K562 (cell line): ENCODE measurements around the gene HOXA13. TPM values are rescaled to one million over a fixed set of nuclear protein-coding genes. Genes with fewer than 3 reads are reported as not detected.

Source experiments
- ATF3 ChIP-seq, 2 experiments: fragments of 450-650 bp in 1 of 2; sonication (generic) in 1 of 2; formaldehyde crosslinking in 1 of 2; IDR thresholded peaks in 1 of 2; conservative IDR thresholded peaks in 1 of 2; 2 replicates each; pipeline versions ENCODE4 v1.6.1 to v1.8.1; 2016 to 2023; ENCODE audit warnings: mild to moderate bottlenecking in 2 of 2, moderate library complexity in 2 of 2, inconsistent platforms in 1 of 2, missing genetic modification reagents in 1 of 2
- CHCHD3 ChIP-seq: fragments of 250-450 bp; sonication (Bioruptor Pico); IDR thresholded peaks from 2 replicates; pipeline ENCODE4 v2.1.2; 2022; ENCODE audit warnings: mild to moderate bottlenecking
- E2F4 ChIP-seq: sonication (generic); formaldehyde crosslinking; IDR thresholded peaks from 2 replicates; pipeline ENCODE4 v1.8.0; 2022; ENCODE audit warnings: mild to moderate bottlenecking, low read depth, missing genetic modification reagents
- HDGF ChIP-seq: fragments of 450-650 bp; IDR thresholded peaks from 2 replicates; pipeline ENCODE4 v1.6.1; 2016
- HMBOX1 ChIP-seq: sonication (generic); IDR thresholded peaks from 2 replicates; pipeline ENCODE4 v1.6.1; 2016
- NFE2 ChIP-seq: IDR thresholded peaks from 2 replicates; pipeline ENCODE4 v1.6.1; 2014; ENCODE audit warnings: antibody characterized with exemption, low read depth
- SAFB2 ChIP-seq: fragments of 200-400 bp; formaldehyde crosslinking; IDR thresholded peaks from 2 replicates; pipeline ENCODE4 v1.6.1; 2018; ENCODE audit warnings: borderline replicate concordance, low read length, low read depth, moderate library complexity; ENCODE audit not compliant: severe bottlenecking
- ZNF274 ChIP-seq: IDR thresholded peaks from 2 replicates; pipeline ENCODE4 v1.6.1; 2011; ENCODE audit warnings: low read depth, mild to moderate bottlenecking, low read length, moderate library complexity, borderline replicate concordance
- polyA plus RNA-seq, 8 experiments: library from polyadenylated mRNA; depleted of rRNA in 4 of 8; stranded (reverse) in 5 of 8; unstranded in 3 of 8; fragments of >200 nt; fragmentation: Nextera tagmentation in 2 of 8; fragmentation: Illumina TruSeq in 1 of 8; extraction: Ambion mirVana in 2 of 8; extraction: Trizol in 1 of 8; gene quantifications; 2 replicates each; pipeline versions ENCODE4 v1.2.1 to v1.2.3, GENCODE V29; 2011 to 2014; ENCODE audit warnings: inconsistent platforms in 1 of 8, missing spikeins in 1 of 8
- total RNA-seq, 7 experiments: library from RNA; depleted of rRNA in 6 of 7; stranded (reverse); fragments of >200 nt in 6 of 7; fragmentation: Illumina TruSeq in 2 of 7; extraction: Trizol in 2 of 7; gene quantifications; 2 replicates each; pipeline versions ENCODE4 v1.2.1 to v1.2.3, GENCODE V29; 2011 to 2021; ENCODE audit warnings: low replicate concordance in 1 of 7

Gene HOXA13
- total and polyA plus RNA-seq, 9 of the 15 experiments (the other 6 are each of a cell fraction or from before 2014, with no cell fraction given): not detected

- TF ChIP-seq ATF3 (IDR thresholded peaks at IDR 0.05) (no peak), ATF3 (CRISPR knock-in tag; conservative IDR thresholded peaks at IDR 0.05) (no peak), HDGF (no peak), SAFB2 (no peak), CHCHD3 (CRISPR knock-in tag) (no peak), NFE2 (no peak), HMBOX1 (no peak), E2F4 (CRISPR knock-in tag) (no peak), ZNF274 (no peak)
Measured at GRCh38 chr7:27239387-27240014, 39.6 kb upstream of the HOXA13 start (continued).
